Measurements from ENCODE around the gene FBLN1.
"Not testable (repeated sequence)": the region's sequence is repeated elsewhere in the genome, so short reads cannot be mapped to it uniquely, and the experiment has no call there.

FBLN1 gene

DNA sequence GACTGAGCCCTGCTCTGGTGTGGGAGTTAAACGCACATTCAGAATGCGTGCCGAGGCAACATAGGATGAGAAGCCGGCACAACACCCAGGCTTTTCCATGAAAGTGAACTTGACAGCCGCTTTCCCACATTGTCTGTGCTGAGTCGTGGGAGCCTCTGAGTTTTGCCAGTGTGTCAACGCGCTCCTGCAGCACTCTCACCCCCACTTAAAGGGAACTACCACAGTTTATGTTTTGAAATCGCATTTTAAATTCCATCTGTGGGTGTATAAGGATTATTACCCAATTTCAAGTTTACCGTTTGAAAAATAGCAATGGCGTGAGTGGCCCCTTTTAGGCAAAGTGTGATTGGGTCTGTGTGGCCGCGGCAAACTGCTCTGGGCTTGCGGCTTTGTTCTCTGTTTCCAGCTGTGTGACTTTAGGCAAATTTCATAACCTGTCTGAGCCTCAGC is 81.5 kb downstream of the FBLN1 start:
- Mint-ChIP-seq H3K27ac (no peak overlapping the region), H3K4me1 (peaks cover 8% of the 10 kb centered on the region), H3K36me3 (peaks cover 2% of the 10 kb centered on the region), H3K9me3 (peaks cover 3% of the 10 kb centered on the region), H3K4me3 (no peak overlapping the region), H3K27me3 (peaks cover 5% of the 10 kb centered on the region)
- no peak for DNase-seq (ENCODE audit: low spot score in 2 of 2)
- no peak for ATAC-seq (ENCODE audit: low read depth)

DNA sequence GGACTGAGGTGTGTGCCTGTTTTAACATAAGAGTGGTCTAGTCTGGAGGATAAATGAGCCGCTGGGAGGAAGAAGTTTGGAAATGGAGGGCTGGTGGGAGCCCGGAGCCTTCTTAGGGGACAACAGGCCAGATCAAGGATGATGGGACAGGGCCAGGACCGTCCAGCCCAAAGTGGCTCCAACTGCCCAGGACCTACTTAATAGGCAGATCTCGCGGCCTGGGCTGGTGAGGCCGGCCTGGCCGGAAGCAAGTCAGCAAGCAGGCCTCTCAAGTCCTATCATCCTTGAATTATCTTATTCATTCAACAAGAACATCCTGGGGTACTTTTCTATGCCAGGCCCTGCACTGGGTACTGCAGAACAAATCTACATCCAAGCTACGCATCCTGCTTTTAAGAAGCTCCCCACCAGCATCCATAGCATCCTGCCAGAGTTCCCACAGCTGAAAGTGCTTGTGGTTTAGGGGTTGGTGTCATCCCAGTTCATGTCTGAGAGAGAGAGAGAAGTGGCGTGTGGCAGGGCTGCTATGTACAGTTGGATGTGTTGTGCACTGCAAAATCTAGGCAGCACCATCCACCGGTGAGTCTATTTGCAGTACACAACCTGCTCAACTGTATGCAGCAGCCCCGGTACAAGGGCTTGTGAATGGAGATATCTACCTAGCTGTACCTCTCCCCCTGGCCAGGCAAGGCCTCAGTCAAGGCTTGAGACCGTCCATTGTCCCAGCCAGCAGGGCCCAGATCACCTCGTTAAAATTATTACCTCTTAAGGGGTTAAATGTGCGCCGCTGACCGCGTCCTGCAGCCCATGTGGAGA is 82.1 kb downstream of the FBLN1 start:
- ATAC-seq (ENCODE audit: low read depth): no peak
- no peak overlapping the region for H3K27ac Mint-ChIP-seq
- H3K36me3 Mint-ChIP-seq: peaks cover 2% of the 10 kb centered on the region
- H3K4me1 Mint-ChIP-seq: peaks cover 8% of the 10 kb centered on the region
- peaks cover 3% of the 10 kb centered on the region for H3K9me3 Mint-ChIP-seq
- H3K4me3 Mint-ChIP-seq: no peak overlapping the region
- DNase-seq (ENCODE audit: low spot score in 2 of 2): no peak
- peaks cover 5% of the 10 kb centered on the region for H3K27me3 Mint-ChIP-seq

DNA sequence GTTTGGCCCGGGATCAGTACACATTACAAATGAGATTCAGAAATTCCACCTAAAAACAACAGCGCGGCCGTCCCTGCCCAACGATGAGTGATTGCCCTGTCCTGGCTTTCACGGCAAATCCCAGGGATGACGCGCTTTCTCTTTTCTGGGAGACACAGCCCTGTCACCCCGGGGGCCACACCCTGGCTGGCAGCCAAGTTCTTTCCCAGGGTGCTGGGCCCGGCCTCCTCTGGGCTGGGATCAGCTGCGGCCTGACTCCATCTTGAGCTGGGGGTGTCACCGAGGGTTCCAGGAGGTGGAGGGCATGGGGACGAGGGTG is 82.7 kb downstream of the FBLN1 start:
- H3K4me3 Mint-ChIP-seq: no peak overlapping the region

DNA sequence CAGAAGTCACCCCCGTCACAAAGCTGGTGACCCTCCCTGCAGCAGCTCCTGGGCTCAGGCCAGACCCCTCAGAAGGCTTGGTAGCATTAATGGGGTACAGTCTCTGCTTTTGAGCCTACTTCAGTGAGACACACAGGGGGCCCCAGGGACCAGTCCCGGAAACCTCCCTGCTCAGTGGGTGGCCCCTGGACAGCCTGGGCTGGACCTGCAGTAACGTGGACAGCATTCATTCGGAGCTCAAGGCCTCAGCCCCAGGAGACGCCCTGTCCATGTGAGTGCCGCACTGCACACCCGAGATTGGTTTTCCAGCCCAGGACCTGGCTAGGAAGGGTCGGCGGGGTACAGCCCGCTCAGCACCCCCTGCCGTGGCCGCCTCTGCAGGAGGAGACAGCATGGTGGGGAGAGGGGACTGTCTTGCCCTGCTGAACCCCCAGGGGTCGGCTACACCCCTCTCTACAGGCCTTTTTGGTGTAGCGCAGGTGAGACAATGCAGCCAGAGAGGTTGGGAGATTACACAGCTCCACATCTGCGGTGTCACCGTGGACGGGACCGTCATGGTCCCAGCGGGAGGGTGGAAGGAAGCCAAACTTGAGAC is 83.4 kb downstream of the FBLN1 start:
- Mint-ChIP-seq H3K4me3 (no peak overlapping the region), H3K27me3 (peaks cover 5% of the 10 kb centered on the region), H3K27ac (no peak overlapping the region), H3K36me3 (peaks cover 2% of the 10 kb centered on the region), H3K9me3 (peaks cover 3% of the 10 kb centered on the region), H3K4me1 (peaks cover 8% of the 10 kb centered on the region)
- DNase-seq (ENCODE audit: low spot score in 2 of 2) (no peak), ATAC-seq (ENCODE audit: low read depth) (no peak)

More for the DNA sequence above, 82.7 kb downstream of the FBLN1 start:
- H3K27me3 Mint-ChIP-seq: peaks cover 5% of the 10 kb centered on the region
- no peak for DNase-seq (ENCODE audit: low spot score in 2 of 2)
- peaks cover 3% of the 10 kb centered on the region for H3K9me3 Mint-ChIP-seq
- H3K36me3 Mint-ChIP-seq: peaks cover 2% of the 10 kb centered on the region
- peaks cover 8% of the 10 kb centered on the region for H3K4me1 Mint-ChIP-seq
- no peak for ATAC-seq (ENCODE audit: low read depth)
- H3K27ac Mint-ChIP-seq: no peak overlapping the region

DNA sequence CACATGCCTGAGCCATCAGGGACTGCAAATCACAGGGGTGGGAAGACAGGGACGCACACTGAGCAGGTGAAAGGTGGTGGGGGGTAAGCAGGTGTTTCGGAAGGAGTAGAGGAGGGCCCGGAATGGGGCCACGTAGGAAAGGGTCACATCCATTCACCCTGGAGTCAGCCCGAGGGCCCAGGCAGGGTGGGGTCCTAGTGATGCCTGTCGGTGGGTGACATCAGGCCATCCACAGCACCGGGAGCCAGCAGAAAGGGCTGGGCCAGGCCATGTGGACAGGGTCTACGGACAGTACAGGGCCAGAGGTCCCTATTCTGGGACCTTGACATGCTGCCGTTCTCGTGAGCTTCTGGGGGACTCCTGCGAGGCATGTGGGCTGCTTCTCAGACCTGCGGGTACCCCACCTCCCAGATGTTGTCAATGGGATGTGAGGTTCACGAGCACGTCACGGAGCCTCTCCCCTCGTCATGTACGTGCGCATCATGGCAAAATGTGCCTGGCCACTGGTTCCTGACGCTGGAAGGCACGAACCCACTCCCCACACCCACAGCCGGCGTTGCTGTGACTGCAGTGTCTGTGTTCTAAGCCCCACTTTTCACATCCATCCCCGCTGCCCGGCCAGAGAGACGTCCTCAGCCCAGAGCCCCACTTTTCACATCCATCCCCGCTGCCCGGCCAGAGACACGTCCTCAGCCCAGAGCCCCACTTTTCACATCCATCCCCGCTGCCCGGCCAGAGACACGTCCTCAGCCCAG is 84.1 kb downstream of the FBLN1 start:
- no peak for ATAC-seq (ENCODE audit: low read depth)
- peaks cover 2% of the 10 kb centered on the region for H3K36me3 Mint-ChIP-seq
- no peak overlapping the region for H3K27ac Mint-ChIP-seq
- H3K9me3 Mint-ChIP-seq: peaks cover 3% of the 10 kb centered on the region
- H3K27me3 Mint-ChIP-seq: peaks cover 5% of the 10 kb centered on the region
- H3K4me1 Mint-ChIP-seq: peaks cover 8% of the 10 kb centered on the region
- no peak overlapping the region for H3K4me3 Mint-ChIP-seq
- no peak for DNase-seq (ENCODE audit: low spot score in 2 of 2)

DNA sequence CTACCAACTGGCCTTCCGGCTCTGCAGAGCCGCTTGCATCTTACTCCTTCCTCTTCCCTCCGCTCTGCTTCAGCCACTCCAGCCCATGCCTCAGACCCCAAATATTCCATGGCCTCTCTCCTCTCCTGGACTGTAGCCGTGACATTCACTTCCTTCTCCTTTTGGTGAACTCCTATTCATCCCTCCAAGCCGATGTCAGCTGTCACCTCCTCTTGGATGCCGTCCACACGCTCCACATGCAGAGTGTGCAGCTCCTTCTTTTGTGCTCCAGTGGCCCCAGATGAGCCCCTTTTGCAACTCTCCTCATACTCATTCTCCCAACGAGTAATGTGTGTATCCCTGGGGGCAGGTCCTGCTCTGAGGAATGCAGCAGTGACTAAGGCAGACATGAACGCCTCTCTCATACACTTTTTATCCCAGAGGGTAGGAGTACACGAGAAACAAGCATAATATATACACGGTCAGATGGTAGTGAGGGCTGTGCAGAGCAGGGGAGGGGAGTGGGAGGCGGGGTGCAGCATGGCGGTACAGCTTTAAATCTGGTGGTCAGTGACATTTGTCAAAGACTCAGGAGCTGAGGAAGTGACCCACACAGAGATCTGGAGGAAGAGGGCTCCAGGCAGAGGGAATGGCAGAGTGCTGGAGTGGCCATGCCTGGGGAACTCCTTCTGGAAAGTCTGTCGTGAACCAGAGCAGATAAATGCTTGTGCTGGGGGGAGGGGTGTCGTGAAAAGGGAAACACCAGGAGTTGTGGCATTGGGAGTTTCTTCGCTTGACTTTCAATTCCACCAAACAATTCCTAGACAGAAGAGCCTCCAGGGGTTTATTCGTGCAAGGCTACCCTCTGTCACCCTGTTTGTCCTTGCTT is 85.2 kb downstream of the FBLN1 start:
- peaks cover 5% of the 10 kb centered on the region for H3K27me3 Mint-ChIP-seq
- ATAC-seq (ENCODE audit: low read depth) (no peak), DNase-seq (ENCODE audit: low spot score in 2 of 2) (no peak)
- H3K4me1 Mint-ChIP-seq: peaks cover 5% of the 10 kb centered on the region
- H3K36me3 Mint-ChIP-seq: peaks cover 2% of the 10 kb centered on the region
- no peak overlapping the region for H3K27ac Mint-ChIP-seq
- no peak overlapping the region for H3K4me3 Mint-ChIP-seq
- H3K9me3 Mint-ChIP-seq: peaks cover 3% of the 10 kb centered on the region

DNA sequence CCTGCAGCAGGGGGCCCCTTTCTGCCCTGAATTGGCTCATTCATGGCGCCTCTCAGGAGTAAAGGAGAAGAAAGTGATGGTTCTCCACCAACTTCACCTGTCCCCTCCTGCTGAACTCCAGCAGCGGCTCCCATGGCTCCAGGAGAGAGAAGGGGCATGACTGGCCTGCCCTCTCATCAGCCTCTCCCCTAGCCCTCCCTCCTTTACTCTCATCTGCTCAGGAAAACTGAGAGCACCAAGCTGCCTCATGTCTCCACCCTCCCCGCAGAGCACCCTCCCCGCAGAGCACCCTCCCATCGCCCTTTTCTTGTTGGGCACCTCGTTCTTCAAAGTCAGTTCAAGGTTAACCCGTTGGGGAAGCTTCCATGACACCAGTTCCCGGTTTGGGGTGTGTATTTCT is 86.9 kb downstream of the FBLN1 start:
- DNase-seq (ENCODE audit: low spot score in 2 of 2) (no peak), ATAC-seq (ENCODE audit: low read depth) (no peak)
- Mint-ChIP-seq H3K4me1 (peaks cover 1% of the 10 kb centered on the region), H3K27me3 (peaks cover 11% of the 10 kb centered on the region), H3K9me3 (no peaks in the 10 kb centered on the region), H3K27ac (no peak overlapping the region), H3K4me3 (no peak overlapping the region), H3K36me3 (no peaks in the 10 kb centered on the region)

DNA sequence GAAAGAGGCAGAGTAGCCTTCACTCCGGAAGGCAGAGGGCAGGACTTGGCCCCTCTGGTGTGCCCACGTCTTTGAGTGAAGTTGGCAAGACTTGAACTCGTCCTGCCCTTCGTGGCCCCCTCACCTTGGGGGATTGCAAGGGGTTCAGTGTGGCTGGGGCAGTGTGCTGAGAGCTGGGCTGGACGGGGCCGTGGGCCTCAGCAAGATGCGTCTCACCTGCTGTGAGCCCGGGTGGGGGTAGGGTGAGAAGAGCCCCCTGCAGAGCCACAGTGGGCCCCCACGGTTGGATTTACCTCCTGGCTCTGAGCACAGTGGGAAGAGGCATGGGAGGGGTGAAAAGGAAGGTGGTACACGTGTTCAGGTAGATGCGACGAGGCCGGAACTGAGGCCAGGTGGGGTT is 87.6 kb downstream of the FBLN1 start:
- no peak overlapping the region for H3K4me3 Mint-ChIP-seq
- DNase-seq (ENCODE audit: low spot score in 2 of 2) (no peak), ATAC-seq (ENCODE audit: low read depth) (no peak)
- H3K9me3 Mint-ChIP-seq: no peaks in the 10 kb centered on the region
- peaks cover 3% of the 10 kb centered on the region for H3K4me1 Mint-ChIP-seq
- H3K27me3 Mint-ChIP-seq: peaks cover 15% of the 10 kb centered on the region
- no peak overlapping the region for H3K27ac Mint-ChIP-seq
- H3K36me3 Mint-ChIP-seq: no peaks in the 10 kb centered on the region

DNA sequence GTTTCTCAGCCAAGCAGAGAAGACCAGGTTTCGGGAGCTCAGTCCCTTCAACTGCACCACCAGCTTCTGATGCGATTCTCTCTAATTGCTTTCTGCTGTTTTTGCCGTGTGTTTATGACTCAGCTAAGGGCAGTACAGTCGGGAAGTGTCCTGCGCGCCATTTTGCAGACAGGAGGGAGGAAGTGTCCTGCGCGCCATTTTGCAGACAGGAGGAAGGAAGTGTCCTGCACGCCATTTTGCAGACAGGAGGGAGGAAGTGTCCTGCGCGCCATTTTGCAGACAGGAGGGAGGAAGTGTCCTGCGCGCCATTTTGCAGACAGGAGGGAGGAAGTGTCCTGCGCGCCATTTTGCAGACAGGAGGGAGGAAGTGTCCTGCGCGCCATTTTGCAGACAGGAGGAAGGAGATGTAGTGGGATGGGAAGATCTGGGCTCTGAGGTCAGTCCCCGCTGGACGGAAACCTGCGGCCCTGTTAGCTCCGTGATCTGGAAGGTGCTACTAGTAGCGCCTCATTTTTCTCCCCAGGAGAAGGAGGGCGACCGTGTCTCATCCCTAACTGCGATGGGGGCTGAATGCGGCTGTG is 89.0 kb downstream of the FBLN1 start:
- not testable (repeated sequence) for H3K36me3 Mint-ChIP-seq, H3K27ac Mint-ChIP-seq

DNA sequence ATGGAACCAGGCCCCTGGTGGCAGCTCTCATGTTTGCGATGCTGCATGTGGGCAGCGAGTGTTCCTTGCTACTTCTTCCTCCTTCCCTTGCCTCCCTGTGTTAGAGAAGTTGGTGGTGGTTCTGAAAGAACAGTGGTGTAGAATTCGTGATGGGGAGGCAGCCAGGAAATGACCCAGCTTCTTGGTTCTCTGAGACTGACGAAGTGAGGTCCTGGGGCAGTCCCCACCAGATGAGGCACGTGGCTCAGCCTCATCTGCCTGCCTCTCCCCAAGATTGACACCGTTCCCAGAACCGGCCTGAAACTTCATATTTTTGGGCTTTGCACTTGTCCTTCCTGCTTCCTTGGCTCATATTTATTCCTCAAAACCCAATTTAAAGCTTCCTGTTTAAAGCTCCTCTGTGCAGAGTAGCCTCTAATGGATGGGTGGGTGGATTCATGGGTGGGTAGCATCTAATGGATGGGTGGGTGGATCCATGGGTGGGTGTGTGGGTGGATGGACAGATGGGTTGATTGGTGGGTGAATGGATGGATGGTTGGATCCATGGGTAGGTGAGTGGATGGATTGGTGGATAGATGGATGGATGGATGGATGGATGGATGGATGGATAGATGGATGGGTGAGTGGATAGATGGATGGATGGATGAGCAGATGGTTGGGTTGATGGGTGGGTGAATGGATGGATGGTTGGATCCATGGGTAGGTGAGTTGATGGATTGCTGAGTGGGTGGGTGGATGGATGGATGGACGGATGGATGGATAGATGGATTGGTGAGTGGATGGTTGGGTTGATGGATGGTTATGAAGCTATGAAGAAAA is 91.6 kb downstream of the FBLN1 start:
- H3K4me3 Mint-ChIP-seq: no peak overlapping the region
- peaks cover 15% of the 10 kb centered on the region for H3K27me3 Mint-ChIP-seq
- no peak for DNase-seq (ENCODE audit: low spot score in 2 of 2)
- no peaks in the 10 kb centered on the region for H3K36me3 Mint-ChIP-seq
- no peak overlapping the region for H3K27ac Mint-ChIP-seq
- no peak for ATAC-seq (ENCODE audit: low read depth)
- no peaks in the 10 kb centered on the region for H3K9me3 Mint-ChIP-seq
- peaks cover 3% of the 10 kb centered on the region for H3K4me1 Mint-ChIP-seq

More for the DNA sequence above, 89.0 kb downstream of the FBLN1 start:
- H3K4me3 Mint-ChIP-seq; H3K4me1 Mint-ChIP-seq; DNase-seq (ENCODE audit: low spot score in 2 of 2); H3K9me3 Mint-ChIP-seq; ATAC-seq (ENCODE audit: low read depth): not testable (repeated sequence)
- peaks cover 15% of the 10 kb centered on the region for H3K27me3 Mint-ChIP-seq

DNA sequence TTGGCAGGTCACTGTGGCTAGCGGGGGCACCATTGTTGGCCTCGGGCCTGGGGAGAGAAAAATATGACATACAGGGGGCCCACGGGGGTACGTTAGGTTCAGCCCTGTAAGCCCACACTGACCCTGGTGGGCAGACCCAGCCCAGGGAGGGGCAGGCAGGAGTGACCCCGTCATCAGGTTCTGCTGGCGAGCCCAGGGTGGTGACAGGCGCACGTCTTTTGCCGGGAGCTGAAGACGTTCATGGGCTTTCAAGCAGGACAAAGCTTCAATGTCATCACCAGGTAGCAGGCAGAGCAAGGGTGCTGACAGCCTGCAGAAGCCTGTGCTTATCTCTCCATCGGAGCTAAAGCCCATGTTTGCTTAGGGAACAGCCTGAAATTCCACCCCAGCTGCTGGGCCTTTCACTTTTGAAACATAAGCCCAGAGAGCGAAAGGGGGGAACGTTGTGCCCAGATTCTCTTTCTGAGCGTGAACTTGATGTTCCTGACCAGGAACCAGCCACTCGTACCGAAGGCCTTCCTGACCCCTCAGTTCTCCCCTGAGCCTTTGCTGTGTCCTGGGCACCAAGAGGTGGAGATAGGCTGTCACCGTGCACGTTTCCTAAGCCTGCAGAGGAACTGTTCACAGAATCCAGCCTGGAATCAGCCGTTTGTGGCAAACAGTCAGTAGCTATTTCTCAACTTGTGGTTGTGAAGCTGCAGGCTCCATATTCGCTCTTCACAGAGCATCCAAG is 94.9 kb downstream of the FBLN1 start:
- H3K4me3 Mint-ChIP-seq: no peak overlapping the region
- no peaks in the 10 kb centered on the region for H3K36me3 Mint-ChIP-seq
- peaks cover 3% of the 10 kb centered on the region for H3K4me1 Mint-ChIP-seq
- DNase-seq (ENCODE audit: low spot score in 2 of 2) (no peak), ATAC-seq (ENCODE audit: low read depth) (no peak)
- H3K27me3 Mint-ChIP-seq: peaks cover 21% of the 10 kb centered on the region
- no peaks in the 10 kb centered on the region for H3K9me3 Mint-ChIP-seq
- no peak overlapping the region for H3K27ac Mint-ChIP-seq

DNA sequence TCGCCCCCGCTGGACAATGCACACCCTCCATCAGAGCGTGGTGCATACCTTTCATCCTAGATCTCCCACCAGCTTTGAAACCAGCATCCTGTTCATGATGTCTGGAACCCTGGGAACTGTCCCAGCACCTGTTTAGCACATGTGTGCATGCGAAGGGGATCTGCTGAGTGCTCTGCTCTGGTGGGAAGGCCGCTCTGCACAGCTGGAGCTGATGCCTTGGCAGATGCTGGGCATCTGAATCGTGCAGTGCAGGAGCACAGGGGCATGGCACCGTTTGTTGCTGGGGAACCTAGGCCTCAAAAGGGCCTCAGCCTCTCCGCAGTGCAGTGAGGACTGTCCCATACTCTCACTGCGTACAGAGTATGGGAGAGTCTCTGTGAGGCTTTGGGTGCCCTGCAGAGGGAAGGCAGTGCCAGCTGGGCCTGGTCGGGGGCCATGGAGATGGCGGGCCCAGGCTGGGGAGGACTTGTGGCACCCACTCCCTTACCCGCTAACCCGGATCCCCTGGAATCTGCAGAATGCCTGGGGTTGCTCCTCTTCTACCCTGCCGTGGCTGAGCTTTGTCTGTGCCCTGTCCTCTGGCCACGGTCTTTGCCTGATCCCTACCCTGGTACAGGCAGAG is 96.0 kb downstream of the FBLN1 start:
- H3K27me3 Mint-ChIP-seq: peaks cover 23% of the 10 kb centered on the region
- no peak overlapping the region for H3K4me3 Mint-ChIP-seq
- H3K4me1 Mint-ChIP-seq: peaks cover 8% of the 10 kb centered on the region
- H3K27ac Mint-ChIP-seq: no peak overlapping the region
- no peaks in the 10 kb centered on the region for H3K36me3 Mint-ChIP-seq
- DNase-seq (ENCODE audit: low spot score in 2 of 2) (no peak), ATAC-seq (ENCODE audit: low read depth) (no peak)
- no peaks in the 10 kb centered on the region for H3K9me3 Mint-ChIP-seq

Measured in memory B cell (primary cell).